Peyer's patch (tissue), 4 donors: ENCODE measurements around the gene CIAO2A. TPM values are rescaled to one million over a fixed set of nuclear protein-coding genes. Genes with fewer than 3 reads are reported as not detected.

ENCODE experiments used
- DNase-seq, 3 donors: peaks; one replicate each; pipeline ENCODE4 v3.0.0-alpha.2; 2017 to 2019
- H3K27ac ChIP-seq, 4 donors: fragments of 200-600 bp; sonication (generic); one replicate each; pipeline ENCODE4 v1.5.1; 2016 to 2019
- H3K27me3 ChIP-seq, 2 donors: fragments of 200-600 bp; sonication (generic); one replicate each; pipeline ENCODE4 v1.5.1; 2019
- H3K36me3 ChIP-seq, 3 donors: fragments of 200-600 bp; sonication (generic); one replicate each; pipeline ENCODE4 v1.5.1; 2016 to 2019
- H3K4me1 ChIP-seq, 4 donors: fragments of 200-600 bp; sonication (generic); one replicate each; pipeline ENCODE4 v1.5.1; 2016 to 2019
- H3K4me3 ChIP-seq, 4 donors: fragments of 200-600 bp; sonication (generic); 1 replicate in 3 of 4; 2 replicates in 1 of 4; pipeline ENCODE4 v1.5.1; 2016 to 2019; ENCODE audit warnings: mild to moderate bottlenecking in 1 of 4
- H3K9me3 ChIP-seq, 4 donors: fragments of 200-600 bp; sonication (generic); one replicate each; pipeline ENCODE4 v1.5.1; 2016 to 2019; ENCODE audit warnings: mild to moderate bottlenecking in 1 of 4
- POLR2A ChIP-seq, 2 donors: fragments of 450-650 bp; IDR thresholded peaks; one replicate each; pipeline ENCODE4 v1.5.1; 2017; ENCODE audit warnings: antibody characterized with exemption in 2 of 2, mild to moderate bottlenecking in 2 of 2, moderate library complexity in 2 of 2
- total RNA-seq, 4 donors: library from RNA; depleted of rRNA; stranded (reverse); fragments of >200 nt; gene quantifications; one replicate each; pipeline ENCODE4 v1.1.0, GENCODE V29; 2016
- TF ChIP-seq, protein P1 (sequence below), 6 experiments: fragments of 450-650 bp in 4 of 6; fragments of 200-600 bp in 2 of 6; sonication (generic) in 1 of 6; IDR thresholded peaks; one replicate each; pipeline ENCODE4 v1.5.1; 2017 to 2019; ENCODE audit warnings: antibody characterized with exemption in 6 of 6, mild to moderate bottlenecking in 3 of 6, moderate library complexity in 1 of 6

The CIAO2A gene
- total RNA-seq, 4 donors from 2014 or later, result 56.3 to 137 (median 78.0) TPM

DNA sequence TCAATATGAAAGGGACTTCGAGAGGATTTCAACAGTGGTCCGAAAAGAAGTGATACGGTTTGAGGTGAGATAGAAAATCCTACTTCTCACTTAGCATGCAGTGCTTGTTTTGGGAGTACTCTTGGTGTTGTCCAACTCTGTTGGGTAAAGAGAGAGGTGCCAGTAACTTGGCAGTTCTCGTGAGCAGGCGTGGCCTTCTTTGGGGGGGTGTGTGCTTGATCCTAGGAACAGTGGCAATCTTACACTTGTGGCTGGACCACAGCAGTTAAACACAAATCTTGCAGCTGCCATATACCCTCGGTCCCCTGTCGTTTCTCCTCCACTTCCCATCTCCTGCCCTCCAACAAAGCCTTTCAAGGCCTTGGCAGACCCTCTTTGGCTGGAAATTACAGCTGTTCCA is 42.7 kb upstream of the CIAO2A start:
- no peak overlapping the region for H3K4me3 ChIP-seq
- TF ChIP-seq, protein P1, sequence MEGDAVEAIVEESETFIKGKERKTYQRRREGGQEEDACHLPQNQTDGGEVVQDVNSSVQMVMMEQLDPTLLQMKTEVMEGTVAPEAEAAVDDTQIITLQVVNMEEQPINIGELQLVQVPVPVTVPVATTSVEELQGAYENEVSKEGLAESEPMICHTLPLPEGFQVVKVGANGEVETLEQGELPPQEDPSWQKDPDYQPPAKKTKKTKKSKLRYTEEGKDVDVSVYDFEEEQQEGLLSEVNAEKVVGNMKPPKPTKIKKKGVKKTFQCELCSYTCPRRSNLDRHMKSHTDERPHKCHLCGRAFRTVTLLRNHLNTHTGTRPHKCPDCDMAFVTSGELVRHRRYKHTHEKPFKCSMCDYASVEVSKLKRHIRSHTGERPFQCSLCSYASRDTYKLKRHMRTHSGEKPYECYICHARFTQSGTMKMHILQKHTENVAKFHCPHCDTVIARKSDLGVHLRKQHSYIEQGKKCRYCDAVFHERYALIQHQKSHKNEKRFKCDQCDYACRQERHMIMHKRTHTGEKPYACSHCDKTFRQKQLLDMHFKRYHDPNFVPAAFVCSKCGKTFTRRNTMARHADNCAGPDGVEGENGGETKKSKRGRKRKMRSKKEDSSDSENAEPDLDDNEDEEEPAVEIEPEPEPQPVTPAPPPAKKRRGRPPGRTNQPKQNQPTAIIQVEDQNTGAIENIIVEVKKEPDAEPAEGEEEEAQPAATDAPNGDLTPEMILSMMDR (IDR thresholded peaks at IDR 0.05), result no peak
- no peak for TF ChIP-seq POLR2A (IDR thresholded peaks at IDR 0.05)
- H3K9me3 ChIP-seq, result no peaks in the 10 kb centered on the region
- H3K27ac ChIP-seq, result no peak overlapping the region
- peaks cover 0 to 80% (median 0%) of the 10 kb centered on the region in 3 donors for H3K36me3 ChIP-seq
- no peaks in the 10 kb centered on the region for H3K4me1 ChIP-seq
- DNase-seq, result no peak
- no peaks in the 10 kb centered on the region for H3K27me3 ChIP-seq

DNA sequence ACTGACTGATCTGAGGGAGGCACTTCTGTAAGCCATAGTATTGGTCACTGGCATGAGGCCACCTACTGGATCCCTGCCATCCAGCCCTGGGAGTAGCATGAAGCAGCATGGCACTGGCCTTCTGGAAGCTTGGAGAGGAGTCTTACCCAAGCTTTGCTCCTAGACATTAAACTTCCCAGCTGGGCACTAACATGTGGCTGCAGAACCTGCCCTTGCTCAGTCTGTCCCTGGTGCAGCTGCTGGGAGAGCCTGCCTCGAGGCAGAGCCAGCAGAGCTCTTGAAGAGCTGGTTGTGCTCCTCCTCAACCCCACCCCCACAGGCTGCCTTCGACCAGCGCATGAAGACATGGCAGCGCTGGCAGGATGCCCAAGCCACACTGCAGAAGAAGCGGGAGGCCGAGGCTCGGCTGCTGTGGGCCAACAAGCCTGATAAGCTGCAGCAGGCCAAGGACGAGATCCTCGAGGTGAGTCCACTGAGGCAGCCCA is 40.7 kb upstream of the CIAO2A start:
- H3K9me3 ChIP-seq, result no peaks in the 10 kb centered on the region
- no peaks in the 10 kb centered on the region for H3K4me1 ChIP-seq
- no peak overlapping the region for H3K27ac ChIP-seq
- no peak overlapping the region for H3K4me3 ChIP-seq
- peaks cover 0 to 95% (median 0%) of the 10 kb centered on the region in 3 donors for H3K36me3 ChIP-seq
- no peak for DNase-seq
- no peaks in the 10 kb centered on the region for H3K27me3 ChIP-seq
- no peak for TF ChIP-seq POLR2A (IDR thresholded peaks at IDR 0.05)
- TF ChIP-seq, protein P1 (IDR thresholded peaks at IDR 0.05), result no peak

- no peak overlapping the region for H3K27ac ChIP-seq
- H3K9me3 ChIP-seq, result no peaks in the 10 kb centered on the region
- TF ChIP-seq POLR2A (IDR thresholded peaks at IDR 0.05), result no peak
- TF ChIP-seq, protein P1 (IDR thresholded peaks at IDR 0.05), result no peak
- peaks cover 0 to 99% (median 0%) of the 10 kb centered on the region in 3 donors for H3K36me3 ChIP-seq
- H3K27me3 ChIP-seq, result no peaks in the 10 kb centered on the region
- no peak for DNase-seq
- H3K4me1 ChIP-seq, result no peaks in the 10 kb centered on the region
- H3K4me3 ChIP-seq, result no peak overlapping the region
Observed at GRCh38 chr15:64133623-64134344, 40.1 kb upstream of the CIAO2A start.

GRCh38 chr15:64132217-64132616 is 38.6 kb upstream of the CIAO2A start:
- TF ChIP-seq POLR2A (IDR thresholded peaks at IDR 0.05), result no peak
- TF ChIP-seq, protein P1 (IDR thresholded peaks at IDR 0.05), result no peak
- H3K27me3 ChIP-seq, result no peaks in the 10 kb centered on the region
- no peak for DNase-seq
- peaks cover 0 to 99% (median 0%) of the 10 kb centered on the region in 3 donors for H3K36me3 ChIP-seq
- no peaks in the 10 kb centered on the region for H3K9me3 ChIP-seq
- no peaks in the 10 kb centered on the region for H3K4me1 ChIP-seq
- no peak overlapping the region for H3K4me3 ChIP-seq
- H3K27ac ChIP-seq, result no peak overlapping the region

DNA sequence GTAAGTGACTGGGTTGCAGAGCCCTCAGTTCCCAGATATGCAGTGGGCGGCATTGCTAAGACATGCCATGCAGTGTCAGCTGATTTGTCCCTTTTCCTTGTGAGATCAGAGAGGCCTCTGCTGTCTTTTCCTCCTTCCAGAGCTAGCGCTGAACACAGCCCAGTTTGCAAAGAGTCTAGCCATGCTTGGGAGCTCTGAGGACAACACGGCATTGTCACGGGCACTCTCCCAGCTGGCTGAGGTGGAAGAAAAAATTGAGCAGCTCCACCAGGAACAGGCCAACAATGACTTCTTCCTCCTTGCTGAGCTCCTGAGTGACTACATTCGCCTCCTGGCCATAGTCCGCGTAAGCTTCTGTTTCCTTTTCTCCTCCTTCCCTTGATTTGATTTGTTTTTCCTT is 37.9 kb upstream of the CIAO2A start:
- no peaks in the 10 kb centered on the region for H3K27me3 ChIP-seq
- TF ChIP-seq, protein P1 (IDR thresholded peaks at IDR 0.05), result no peak
- no peak for TF ChIP-seq POLR2A (IDR thresholded peaks at IDR 0.05)
- no peak for DNase-seq

More for the DNA sequence above, 37.9 kb upstream of the CIAO2A start:
- H3K27ac ChIP-seq, result no peak overlapping the region
- H3K9me3 ChIP-seq, result no peaks in the 10 kb centered on the region
- H3K4me1 ChIP-seq, result no peaks in the 10 kb centered on the region
- no peak overlapping the region for H3K4me3 ChIP-seq
- peaks cover 0 to 99% (median 0%) of the 10 kb centered on the region in 3 donors for H3K36me3 ChIP-seq
